ENCODE measurements around the gene ELAPOR1. TPM values are rescaled to one million over a fixed set of nuclear protein-coding genes. Genes with fewer than 3 reads are reported as not detected.

The ELAPOR1 gene
- total and polyA plus RNA-seq, 9 of the 15 experiments (the other 6 are each of a cell fraction or from before 2014, with no cell fraction given): 0.07 to 1.2 (median 0.18) TPM

DNA sequence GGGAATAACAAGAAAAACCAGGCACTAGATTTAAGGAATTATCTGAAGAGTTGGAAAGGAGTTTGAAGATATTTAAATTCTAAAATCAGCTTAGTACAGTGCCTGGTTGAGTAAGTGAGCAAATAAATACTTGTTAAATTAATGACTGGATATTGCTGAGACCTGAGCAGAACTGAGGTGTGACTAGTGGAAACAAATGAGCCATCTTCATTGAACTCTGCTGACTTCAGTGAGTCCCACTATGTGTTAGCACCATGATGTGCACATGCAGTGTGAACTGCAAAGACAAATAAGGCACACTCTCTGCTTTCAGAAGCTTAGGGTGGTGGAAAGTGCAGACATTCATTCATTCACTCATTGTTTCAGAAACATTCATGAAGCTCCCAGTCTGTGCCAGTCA, 48.7 kb downstream of the ELAPOR1 start:
- FAIRE-seq (no peak), ATAC-seq (no peak), DNase-seq (ENCODE audit: extremely low read depth in 1 of 4, low spot score in 3 of 4) (no peak)
- peaks cover 10 to 25% of the 10 kb centered on the region in 2 experiments for H3K4me1 ChIP-seq (replicated peaks in 1 of 2; ENCODE audit: control insufficient read depth in 2 of 2, insufficient read depth in 2 of 2, low read length in 2 of 2)
- H3K4me3 ChIP-seq: no peak overlapping the region
- no peaks in the 10 kb centered on the region for H3K36me3 ChIP-seq (ENCODE audit: control insufficient read depth, insufficient read depth, low read length)
- ChIA-PET POLR2A (interaction anchor here (0.8 to 2.2 kb wide), 3 partner anchors 9 to 14 kb away, joined by 3 to 10 read pairs (median 6); no protein-coding TSS in a partner anchor), CTCF (ENCODE audit: low intra/inter-chr PET ratio) (no interaction called here)
- H4K20me1 ChIP-seq (replicated peaks; ENCODE audit: control insufficient read depth, insufficient read depth, low read length): no peaks in the 10 kb centered on the region
- no peaks in the 10 kb centered on the region for H3K9me1 ChIP-seq (ENCODE audit: control insufficient read depth, insufficient read depth, low read length)
- H3K4me2 ChIP-seq (ENCODE audit: insufficient read depth, low read length): no peak overlapping the region
- TF ChIP-seq ELF2 (CRISPR knock-in tag; IDR thresholded peaks at IDR 0.05): 0 out of 2 replicates have a peak, but pooled peaks have one; percentile 27
- TF ChIP-seq CEBPG (CRISPR knock-in tag; IDR thresholded peaks at IDR 0.05): no peak
- TF ChIP-seq CEBPG (tag; conservative IDR thresholded peaks at IDR 0.05 in 1 of 2, IDR thresholded peaks at IDR 0.05 in 1 of 2): peak in 1 of 2 experiments; percentile 73
- TF ChIP-seq CHD1 (IDR thresholded peaks at IDR 0.05; ENCODE audit: low read length): no peak
- TF ChIP-seq ZNF24 (IDR thresholded peaks at IDR 0.05): peak; percentile 68
- H3K9me3 ChIP-seq (replicated peaks; ENCODE audit: control insufficient read depth, insufficient read depth, low read depth, low read length): no peaks in the 10 kb centered on the region
- H3K79me2 ChIP-seq (ENCODE audit: control insufficient read depth, insufficient read depth, low read length): no peaks in the 10 kb centered on the region
- in situ Hi-C loops (cut with MboI) (no loop called here), intact Hi-C loops (cut with micrococcal nuclease) (no loop called here)
- no peaks in the 10 kb centered on the region for H3K27me3 ChIP-seq (ENCODE audit: control insufficient read depth in 2 of 2, insufficient read depth in 2 of 2, low read length in 2 of 2)
- H2AFZ ChIP-seq (ENCODE audit: low read depth, low read length): no peak overlapping the region
- BruUV-seq (replicated peaks): no TSS peak
- no peak overlapping the region for H3K9ac ChIP-seq (ENCODE audit: insufficient read depth in 1 of 2, low read depth in 2 of 2, low read length in 2 of 2)
- H3K27ac ChIP-seq (ENCODE audit: extremely low read depth, low read depth, low read length): no peak overlapping the region

DNA sequence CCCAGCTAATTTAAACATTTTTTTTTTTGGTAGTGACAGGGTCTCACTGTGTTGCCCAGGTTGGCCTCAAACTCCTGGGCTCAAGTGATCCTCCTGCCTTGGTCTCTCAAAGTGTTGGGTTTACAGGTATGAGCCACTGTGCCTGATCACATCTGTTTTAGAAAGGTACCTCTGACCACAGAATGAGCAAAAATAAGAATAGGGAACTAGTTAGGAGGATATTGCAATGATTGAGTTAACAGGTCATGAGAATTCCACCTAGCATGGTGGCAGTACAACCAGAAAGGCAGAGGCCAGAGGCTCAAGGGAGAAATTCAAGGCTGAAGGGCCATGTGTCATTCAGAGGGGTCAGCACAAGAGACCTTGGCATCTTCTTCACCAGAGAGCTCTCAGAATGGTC, 49.6 kb downstream of the ELAPOR1 start:
- no TSS peak for BruUV-seq (replicated peaks)
- H3K4me1 ChIP-seq (replicated peaks in 1 of 2; ENCODE audit: control insufficient read depth in 2 of 2, insufficient read depth in 2 of 2, low read length in 2 of 2): peaks cover 14 to 27% of the 10 kb centered on the region in 2 experiments
- TF ChIP-seq NR0B1 (IDR thresholded peaks at IDR 0.05; ENCODE audit: partially characterized antibody) (no peak), NFE2L1 (tag; IDR thresholded peaks at IDR 0.05; ENCODE audit: borderline replicate concordance, low read depth) (no peak), CXXC5 (CRISPR knock-in tag; IDR thresholded peaks at IDR 0.05) (no peak), PRDM10 (IDR thresholded peaks at IDR 0.05; ENCODE audit: partially characterized antibody) (no peak), ZNF77 (CRISPR knock-in tag; IDR thresholded peaks at IDR 0.05) (no peak), KLF6 (CRISPR knock-in tag; IDR thresholded peaks at IDR 0.05; ENCODE audit: borderline replicate concordance) (no peak)

More for the DNA sequence above, 49.6 kb downstream of the ELAPOR1 start:
- Histone ChIP-seq H3K9me1 (ENCODE audit: control insufficient read depth, insufficient read depth, low read length) (no peaks in the 10 kb centered on the region), H3K27ac (ENCODE audit: extremely low read depth, low read depth, low read length) (no peak overlapping the region), H3K4me3 (no peak overlapping the region), H2AFZ (ENCODE audit: low read depth, low read length) (no peak overlapping the region), H3K9me3 (replicated peaks; ENCODE audit: control insufficient read depth, insufficient read depth, low read depth, low read length) (no peaks in the 10 kb centered on the region), H3K4me2 (ENCODE audit: insufficient read depth, low read length) (no peak overlapping the region), H3K36me3 (ENCODE audit: control insufficient read depth, insufficient read depth, low read length) (no peaks in the 10 kb centered on the region), H3K79me2 (ENCODE audit: control insufficient read depth, insufficient read depth, low read length) (no peaks in the 10 kb centered on the region), H3K9ac (ENCODE audit: insufficient read depth in 1 of 2, low read depth in 2 of 2, low read length in 2 of 2) (no peak overlapping the region), H4K20me1 (replicated peaks; ENCODE audit: control insufficient read depth, insufficient read depth, low read length) (no peaks in the 10 kb centered on the region), H3K27me3 (ENCODE audit: control insufficient read depth in 2 of 2, insufficient read depth in 2 of 2, low read length in 2 of 2) (no peaks in the 10 kb centered on the region)
- intact Hi-C loops (cut with micrococcal nuclease) (no loop called here), in situ Hi-C loops (cut with MboI) (no loop called here)
- FAIRE-seq (no peak), ATAC-seq (no peak), DNase-seq (ENCODE audit: extremely low read depth in 1 of 4, low spot score in 3 of 4) (no peak)
- ChIA-PET CTCF (ENCODE audit: low intra/inter-chr PET ratio) (no interaction called here), POLR2A (interaction anchor here (0.8 to 2.1 kb wide), 6 partner anchors 8 to 262 kb away, joined by 3 to 6 read pairs (median 3); no protein-coding TSS in a partner anchor)

All from K562 (cell line).